HG03457 (cell line): ENCODE results near the gene HSP90AA1.
"Not testable (repeated sequence)": the region's sequence is repeated elsewhere in the genome, so short reads cannot be mapped to it uniquely, and the experiment has no call there.

Source experiments
- ATAC-seq: cut with Tn5 transposase; IDR thresholded peaks from one replicate; pipeline ENCODE4 v1.9.1; 2021; ENCODE audit warnings: moderate number of reproducible peaks; ENCODE audit not compliant: unreplicated experiment

The HSP90AA1 gene

GRCh38 chr14:102074415-102074964 lies 12.4 kb downstream of the HSP90AA1 start:
- ATAC-seq = no peak

DNA sequence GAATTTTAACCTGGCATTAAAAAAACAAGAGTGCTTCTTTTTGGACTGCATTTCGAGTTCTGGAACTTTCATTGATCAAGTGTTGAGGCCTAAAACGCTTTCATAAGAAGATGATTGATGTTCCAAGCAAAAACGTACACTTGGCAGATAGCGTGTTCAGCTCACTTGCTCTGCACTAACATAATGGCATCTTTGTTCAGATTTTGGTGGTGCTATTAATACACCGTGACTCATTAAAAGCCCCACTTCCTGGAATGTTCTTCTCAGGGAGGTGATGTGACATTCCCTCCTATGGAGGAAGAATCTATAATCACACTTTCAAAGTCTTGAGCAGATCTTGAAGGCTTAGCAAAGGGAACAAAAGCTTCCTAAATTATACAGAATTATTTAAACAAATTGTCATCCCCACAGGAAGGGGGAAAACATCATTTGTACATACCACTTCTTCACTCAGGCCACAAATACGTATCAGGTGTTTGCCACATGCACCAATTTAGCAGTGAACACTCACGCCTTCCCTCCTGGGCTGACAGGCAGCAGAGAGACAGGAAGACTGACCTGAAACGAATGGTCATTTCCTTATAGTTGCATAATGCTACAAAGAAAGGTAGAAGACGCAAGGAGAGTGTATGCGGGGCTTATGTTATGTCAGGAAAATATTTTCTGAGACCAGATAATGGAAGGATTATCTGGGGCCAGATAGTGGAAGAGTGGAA lies 15.4 kb downstream of the HSP90AA1 start:
- no peak for ATAC-seq

DNA sequence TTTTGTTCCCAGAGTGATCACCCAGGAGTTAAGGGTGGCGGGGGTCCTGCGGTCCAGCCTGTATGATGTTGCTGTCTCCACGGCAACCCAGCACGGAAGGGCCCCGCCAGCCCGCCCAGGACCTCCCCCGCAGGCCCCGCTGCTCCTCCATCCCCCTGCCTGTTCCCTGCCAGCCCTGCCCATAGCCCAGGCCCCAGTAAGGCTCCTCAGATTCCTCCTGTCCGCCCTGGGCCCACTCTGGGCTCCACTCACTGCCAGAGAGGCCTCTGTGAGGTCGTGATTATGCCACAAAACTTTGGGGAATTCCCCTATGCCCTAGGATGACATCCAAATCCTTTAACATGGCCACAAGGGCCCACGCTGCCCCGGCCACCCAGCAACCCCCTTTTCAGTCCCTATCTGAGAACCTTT lies 20.8 kb downstream of the HSP90AA1 start:
- ATAC-seq = no peak

DNA sequence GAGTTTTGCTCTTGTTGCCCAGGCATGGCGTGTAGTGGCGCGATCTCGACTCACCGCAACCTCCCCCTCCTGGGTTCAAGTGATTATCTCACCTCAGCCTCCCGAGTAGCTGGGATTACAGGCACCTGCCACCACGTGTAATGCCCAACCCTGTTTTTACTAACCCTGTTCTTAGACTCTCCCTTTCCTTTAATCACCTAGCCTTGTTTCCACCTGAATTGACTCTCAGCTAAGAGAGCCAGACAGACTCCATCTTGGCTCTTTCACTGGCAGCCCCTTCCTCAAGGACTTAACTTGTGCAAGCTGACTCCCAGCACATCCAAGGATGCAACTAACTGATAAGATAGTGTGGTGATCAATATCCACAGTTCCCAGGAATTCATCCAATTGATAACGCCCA lies 22.3 kb downstream of the HSP90AA1 start:
- not testable (repeated sequence) for ATAC-seq

DNA sequence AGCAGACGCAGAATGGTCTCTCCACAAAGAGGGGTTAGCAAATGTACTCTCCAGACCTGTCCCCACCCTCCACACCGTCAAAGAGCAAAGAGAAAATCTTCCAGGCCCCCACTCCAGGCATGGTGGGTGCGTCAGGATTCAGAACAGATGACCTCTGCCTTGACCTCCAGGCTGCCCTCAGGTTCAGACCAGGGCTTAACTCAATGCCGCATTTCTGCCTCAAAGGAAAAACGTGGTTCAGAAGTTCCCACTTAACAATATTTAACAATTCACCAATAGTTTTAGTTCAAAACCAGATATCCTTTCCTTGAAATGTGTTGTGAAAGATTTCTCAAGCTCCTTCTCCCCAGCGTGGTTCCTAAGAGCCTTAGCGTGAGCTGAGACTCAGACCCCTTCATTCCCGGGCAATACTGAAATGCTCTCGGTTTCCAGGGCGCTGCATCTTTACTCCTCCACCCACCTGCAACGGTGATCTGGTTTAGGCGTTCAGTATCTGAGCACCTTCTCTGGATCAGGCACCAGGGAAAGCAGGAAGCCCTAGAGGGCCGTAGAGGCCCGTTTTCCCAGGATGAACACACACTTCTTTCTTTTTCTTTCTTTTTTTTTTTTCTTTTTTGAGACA lies 22.9 kb downstream of the HSP90AA1 start:
- ATAC-seq = no peak

DNA sequence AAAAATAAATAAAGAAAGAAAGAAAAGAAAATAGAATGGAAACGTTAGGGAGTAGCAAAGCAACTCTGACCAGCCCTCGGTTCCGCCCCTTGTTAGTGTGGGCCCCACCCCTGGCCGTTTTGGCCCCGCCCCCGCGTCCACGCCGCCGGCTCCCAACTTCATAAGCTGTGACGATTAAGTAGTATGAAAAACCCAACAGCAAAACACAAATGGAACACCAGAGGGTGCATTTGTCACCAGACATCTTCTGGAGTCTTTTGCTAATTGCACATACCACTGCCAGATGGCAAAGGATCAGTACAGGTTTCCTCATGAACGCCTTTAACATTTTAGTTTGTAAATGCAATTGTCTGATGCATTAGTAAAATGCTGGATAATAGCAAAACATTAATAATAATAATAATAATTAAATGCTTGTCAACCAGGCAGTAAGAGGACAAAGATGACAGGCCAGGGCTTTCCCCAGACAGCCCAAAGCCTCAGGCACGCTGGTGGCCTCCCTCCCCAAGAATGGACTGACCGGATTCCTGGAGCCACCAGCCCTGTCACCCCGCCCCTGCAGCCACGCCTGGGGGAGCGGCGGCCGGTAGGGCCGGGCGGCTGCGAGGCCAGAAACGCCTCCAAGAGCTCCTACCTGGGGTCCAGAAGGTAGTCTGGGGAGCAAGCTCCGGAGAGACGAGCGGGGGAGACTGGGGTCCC lies 23.6 kb downstream of the HSP90AA1 start:
- no peak for ATAC-seq

- ATAC-seq = no peak
These were observed 27.9 kb downstream of the HSP90AA1 start for GRCh38 chr14:102058961-102059360.

- ATAC-seq = no peak
These were observed 28.7 kb downstream of the HSP90AA1 start for GRCh38 chr14:102058146-102058545.

DNA sequence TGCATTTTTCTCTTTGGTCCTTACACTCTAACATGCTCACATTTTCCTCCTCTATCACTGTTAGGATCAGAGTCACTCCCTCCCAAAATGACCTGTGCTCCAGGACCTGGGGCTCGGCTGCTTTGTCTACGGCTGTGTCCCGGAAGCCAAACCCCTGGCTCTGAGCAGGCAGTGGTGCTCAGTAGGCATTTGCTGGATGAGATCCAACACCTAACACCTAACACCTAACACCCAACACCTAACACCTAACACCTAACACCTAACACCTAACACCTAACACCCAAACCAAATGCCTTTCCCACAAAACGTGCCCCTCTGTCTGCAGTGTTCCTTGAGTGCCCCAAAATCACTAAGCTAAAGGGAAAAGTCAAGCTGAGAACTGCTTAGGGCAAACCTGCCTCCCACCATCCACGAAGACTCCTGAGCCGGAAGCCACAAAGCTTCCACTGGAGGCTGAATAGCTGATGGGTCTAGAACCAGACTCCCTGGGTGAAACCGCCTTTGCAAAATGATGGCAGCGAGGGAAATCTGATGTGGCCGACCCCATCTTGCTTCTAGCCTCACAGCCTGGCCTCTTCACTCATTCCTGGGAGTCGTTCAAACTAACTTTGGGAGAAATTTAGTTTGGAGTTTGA lies 29.2 kb downstream of the HSP90AA1 start:
- no peak for ATAC-seq

GRCh38 chr14:102056694-102057442 lies 30.0 kb downstream of the HSP90AA1 start:
- ATAC-seq = no peak

- no peak for ATAC-seq
These were observed 31.5 kb downstream of the HSP90AA1 start for GRCh38 chr14:102055181-102055901.

GRCh38 chr14:102052522-102052921 lies 34.3 kb downstream of the HSP90AA1 start:
- ATAC-seq = no peak

GRCh38 chr14:102050625-102051024 lies 36.2 kb downstream of the HSP90AA1 start:
- ATAC-seq = no peak

- no peak for ATAC-seq
These were observed 36.8 kb downstream of the HSP90AA1 start for GRCh38 chr14:102050026-102050405.

DNA sequence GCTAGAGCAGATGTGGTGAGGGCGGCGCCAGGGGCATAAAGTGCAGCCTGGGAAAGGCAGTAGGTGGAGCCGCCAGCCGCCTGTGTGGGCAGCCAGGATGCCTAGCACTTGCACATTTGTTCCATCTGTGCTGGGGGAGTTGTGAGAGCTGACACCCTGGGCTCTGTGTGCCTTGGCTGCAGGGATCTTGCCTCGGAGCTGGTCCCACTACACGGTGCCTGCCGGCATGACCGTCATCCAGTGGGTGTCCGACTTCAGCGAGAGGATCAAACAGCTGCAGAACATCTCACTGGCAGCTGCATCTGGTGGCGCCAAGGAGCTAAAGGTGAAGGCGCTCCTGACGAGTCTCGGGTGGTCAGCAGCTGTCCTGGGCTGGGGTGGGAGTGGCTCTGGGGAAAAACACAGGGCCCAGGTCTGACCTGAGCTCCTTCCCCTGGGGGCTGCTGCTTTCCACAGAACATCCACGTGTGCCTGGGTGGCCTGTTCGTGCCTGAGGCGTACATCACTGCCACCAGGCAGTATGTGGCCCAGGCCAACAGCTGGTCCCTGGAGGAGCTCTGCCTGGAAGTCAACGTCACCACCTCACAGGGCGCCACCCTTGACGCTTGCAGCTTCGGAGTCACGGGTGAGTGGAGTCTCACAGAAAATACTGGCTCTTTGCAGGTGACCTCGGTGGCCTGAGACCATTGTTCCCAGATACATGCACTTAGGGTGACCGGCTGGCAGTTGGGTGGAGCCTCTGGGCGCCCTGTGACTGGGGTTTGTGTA lies 37.4 kb downstream of the HSP90AA1 start:
- no peak for ATAC-seq

- no peak for ATAC-seq
These were observed 38.9 kb downstream of the HSP90AA1 start for GRCh38 chr14:102047808-102048540.

DNA sequence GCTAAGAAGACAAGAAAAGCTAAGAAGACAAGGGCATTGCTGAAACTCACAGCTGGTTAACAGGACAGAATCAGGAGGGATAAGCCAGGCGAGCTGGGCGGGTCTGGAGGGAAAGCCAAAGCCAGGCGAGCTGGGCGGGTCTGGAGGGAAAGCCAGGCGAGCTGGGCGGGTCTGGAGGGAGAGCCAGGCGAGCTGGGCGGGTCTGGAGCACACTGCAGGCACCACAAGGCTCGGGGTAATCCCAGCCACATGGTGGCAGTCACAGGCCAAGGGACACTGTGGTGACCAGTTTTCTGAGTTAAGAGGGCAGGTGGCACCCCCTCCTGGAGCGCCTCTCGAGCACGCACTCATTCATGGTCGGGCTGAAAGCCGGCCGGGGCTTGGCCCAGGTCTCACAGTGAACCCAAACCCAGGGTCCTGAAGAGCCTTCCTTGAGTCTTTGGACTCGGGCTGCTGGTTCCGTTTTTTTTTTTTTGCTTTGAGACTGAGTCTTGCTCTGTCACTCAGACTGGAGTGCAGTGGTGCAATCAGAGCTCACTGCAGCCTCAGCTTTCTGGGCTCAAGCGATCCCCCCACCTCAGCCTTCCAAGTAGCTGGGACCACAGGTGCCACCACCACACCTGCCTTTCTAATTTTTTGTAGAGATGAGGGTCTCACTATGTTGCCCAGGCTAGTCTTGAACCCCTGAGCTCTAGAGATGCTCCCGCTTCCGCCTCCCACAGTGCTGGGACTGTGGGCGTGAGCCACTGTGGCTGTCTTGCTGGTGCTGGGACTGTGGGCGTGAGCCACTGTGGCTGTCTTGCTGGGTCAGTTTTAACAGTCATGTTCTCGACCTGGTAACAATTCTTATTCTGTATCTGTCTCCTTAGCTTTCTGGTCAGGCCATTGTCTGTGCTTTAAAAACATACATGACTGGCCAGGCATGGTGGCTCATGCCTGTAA lies 40.2 kb downstream of the HSP90AA1 start:
- no peak for ATAC-seq
